Measurements from ENCODE around the gene NID1.

NID1 gene

DNA sequence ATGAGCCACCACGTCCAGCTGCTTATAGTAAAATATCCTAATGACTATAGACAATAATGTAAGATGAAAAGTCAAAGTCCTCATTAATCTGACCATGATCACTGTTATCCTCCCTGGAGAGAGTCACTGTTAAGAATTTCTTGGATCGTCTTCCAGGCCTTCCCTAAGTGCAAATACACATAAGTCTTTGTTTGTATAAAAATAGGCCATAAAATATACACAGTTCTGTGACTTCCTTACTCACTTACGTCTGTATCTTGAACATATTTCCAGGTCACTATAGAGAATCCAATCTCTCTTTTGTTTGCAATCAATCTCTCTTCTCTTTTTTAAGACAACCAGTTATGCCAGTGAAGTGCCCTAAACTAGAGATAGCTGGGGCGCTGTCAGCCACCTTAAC, 109.1 kb downstream of the NID1 start:
- Histone ChIP-seq H3K9ac (no peak overlapping the region), H3K9me3 (ENCODE audit: control insufficient read depth, low read length) (no peaks in the 10 kb centered on the region), H3K27ac (no peak overlapping the region), H3K36me3 (ENCODE audit: control insufficient read depth, insufficient read depth, low read length) (no peaks in the 10 kb centered on the region), H3K4me2 (ENCODE audit: low read length) (no peak overlapping the region), H3K27me3 (ENCODE audit: control insufficient read depth, insufficient read depth, low read length) (no peaks in the 10 kb centered on the region), H3K4me1 (no peaks in the 10 kb centered on the region), H3K4me3 (ENCODE audit: low read depth, low read length) (no peak overlapping the region), H3K79me2 (no peaks in the 10 kb centered on the region), H2AFZ (no peak overlapping the region)
- TF ChIP-seq, protein P1, sequence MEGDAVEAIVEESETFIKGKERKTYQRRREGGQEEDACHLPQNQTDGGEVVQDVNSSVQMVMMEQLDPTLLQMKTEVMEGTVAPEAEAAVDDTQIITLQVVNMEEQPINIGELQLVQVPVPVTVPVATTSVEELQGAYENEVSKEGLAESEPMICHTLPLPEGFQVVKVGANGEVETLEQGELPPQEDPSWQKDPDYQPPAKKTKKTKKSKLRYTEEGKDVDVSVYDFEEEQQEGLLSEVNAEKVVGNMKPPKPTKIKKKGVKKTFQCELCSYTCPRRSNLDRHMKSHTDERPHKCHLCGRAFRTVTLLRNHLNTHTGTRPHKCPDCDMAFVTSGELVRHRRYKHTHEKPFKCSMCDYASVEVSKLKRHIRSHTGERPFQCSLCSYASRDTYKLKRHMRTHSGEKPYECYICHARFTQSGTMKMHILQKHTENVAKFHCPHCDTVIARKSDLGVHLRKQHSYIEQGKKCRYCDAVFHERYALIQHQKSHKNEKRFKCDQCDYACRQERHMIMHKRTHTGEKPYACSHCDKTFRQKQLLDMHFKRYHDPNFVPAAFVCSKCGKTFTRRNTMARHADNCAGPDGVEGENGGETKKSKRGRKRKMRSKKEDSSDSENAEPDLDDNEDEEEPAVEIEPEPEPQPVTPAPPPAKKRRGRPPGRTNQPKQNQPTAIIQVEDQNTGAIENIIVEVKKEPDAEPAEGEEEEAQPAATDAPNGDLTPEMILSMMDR (IDR thresholded peaks at IDR 0.05), result no peak

DNA sequence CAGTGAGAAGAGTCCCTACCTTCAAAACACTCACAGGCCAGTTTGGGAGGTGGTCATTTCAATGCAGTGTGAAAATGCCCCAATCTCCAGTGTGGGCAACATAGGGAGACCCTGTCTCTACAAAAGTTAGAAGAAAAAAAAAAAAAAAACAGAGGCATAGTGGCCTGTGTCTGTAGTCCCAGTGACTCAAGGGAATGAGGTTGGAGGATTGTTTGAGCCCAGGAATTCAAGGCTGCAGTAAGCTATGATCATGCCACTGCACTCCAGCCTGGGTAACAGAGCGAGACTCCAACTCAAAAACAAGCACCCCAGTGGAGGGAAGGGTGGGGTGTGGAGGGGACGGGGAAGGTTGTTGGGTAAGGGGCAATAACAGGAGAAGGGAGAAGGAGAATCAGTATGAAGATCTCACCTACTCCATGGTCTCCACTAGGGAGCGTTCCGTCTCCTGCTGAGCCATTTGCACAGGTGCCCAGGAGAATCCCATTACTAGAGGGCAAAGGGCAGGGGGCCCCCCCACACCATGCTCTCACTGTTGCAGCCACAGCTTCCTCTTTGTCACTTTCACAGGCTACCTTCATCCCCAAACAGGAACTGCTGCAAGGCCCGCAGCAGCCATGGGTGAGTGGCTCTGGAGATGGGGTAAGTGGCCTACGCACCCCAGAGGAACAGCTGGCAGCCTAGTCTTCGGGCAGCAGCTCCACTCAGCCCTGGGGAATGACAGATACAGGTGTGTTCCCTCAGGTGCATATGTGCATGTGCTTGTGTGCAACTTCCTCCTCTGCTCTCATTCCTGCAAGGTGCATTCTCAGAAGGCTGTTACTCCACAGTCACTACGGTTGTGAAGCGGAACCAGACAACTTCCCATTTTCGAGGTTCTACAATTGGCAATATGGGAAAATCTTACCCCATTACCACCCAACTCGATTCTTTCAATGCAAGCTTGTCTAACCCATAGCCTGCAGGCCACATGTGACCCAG, 110.3 kb downstream of the NID1 start:
- Histone ChIP-seq H3K27ac (no peak overlapping the region), H2AFZ (no peak overlapping the region), H3K36me3 (ENCODE audit: control insufficient read depth, insufficient read depth, low read length) (no peaks in the 10 kb centered on the region), H3K79me2 (no peaks in the 10 kb centered on the region), H3K4me2 (ENCODE audit: low read length) (no peak overlapping the region), H3K9me3 (ENCODE audit: control insufficient read depth, low read length) (no peaks in the 10 kb centered on the region), H3K27me3 (ENCODE audit: control insufficient read depth, insufficient read depth, low read length) (no peaks in the 10 kb centered on the region), H3K4me1 (no peaks in the 10 kb centered on the region), H3K4me3 (ENCODE audit: low read depth, low read length) (no peak overlapping the region), H3K9ac (no peak overlapping the region)
- TF ChIP-seq, protein P1 (IDR thresholded peaks at IDR 0.05), result no peak

DNA sequence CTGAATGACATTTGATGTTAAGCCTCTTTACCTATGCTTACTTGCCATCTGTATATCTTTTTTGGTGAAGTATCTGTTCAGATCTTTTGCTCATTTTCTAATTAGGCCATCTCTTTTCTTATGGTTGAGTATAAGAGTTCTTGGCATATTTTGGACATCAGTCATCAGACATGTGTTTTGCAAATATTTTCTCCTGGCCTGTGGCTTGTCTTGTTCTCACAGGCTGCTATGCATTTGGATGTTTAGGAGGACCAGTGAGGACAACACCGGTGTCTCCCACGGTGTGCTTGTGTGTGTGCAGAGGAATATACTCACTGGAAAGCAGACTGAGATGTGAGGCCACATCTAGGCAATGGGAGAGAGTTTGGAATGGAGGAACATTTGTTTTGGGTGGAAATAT, 111.1 kb downstream of the NID1 start:
- Histone ChIP-seq H3K9me3 (ENCODE audit: control insufficient read depth, low read length) (no peaks in the 10 kb centered on the region), H3K4me2 (ENCODE audit: low read length) (no peak overlapping the region), H3K27me3 (ENCODE audit: control insufficient read depth, insufficient read depth, low read length) (no peaks in the 10 kb centered on the region), H3K27ac (no peak overlapping the region), H3K9ac (no peak overlapping the region), H3K36me3 (ENCODE audit: control insufficient read depth, insufficient read depth, low read length) (no peaks in the 10 kb centered on the region), H2AFZ (no peak overlapping the region), H3K4me1 (no peaks in the 10 kb centered on the region), H3K4me3 (ENCODE audit: low read depth, low read length) (no peak overlapping the region), H3K79me2 (no peaks in the 10 kb centered on the region)
- TF ChIP-seq, protein P1 (IDR thresholded peaks at IDR 0.05), result no peak

DNA sequence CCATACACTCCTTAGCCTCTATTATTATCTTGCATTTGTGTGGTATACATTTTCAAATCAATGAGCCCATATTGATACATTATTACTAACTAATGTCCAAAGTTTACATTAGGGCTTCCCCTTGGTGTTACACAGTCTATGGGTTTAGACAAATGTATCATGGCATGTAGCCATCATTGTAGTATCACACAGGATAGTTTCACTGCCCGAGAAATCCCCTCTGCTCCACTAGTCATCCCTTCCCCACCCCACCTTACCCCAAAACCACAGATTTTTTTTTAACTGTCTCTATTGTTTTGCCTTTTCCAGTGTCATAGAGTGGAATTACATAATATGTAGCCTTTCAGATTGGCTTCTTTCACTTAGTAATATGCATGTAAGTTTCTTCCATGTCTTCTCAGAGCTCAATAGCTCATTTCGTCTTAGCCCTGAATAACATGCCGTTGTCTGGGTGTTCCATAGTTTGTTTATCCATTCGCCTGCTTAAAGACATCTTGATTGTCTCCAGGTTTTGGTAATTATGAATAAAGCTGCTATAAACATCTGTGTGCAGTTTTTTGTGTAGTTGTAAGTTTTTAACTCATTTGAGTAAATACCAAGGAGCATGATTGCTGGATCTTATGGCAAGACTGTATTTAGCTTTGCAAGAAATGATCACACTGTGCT, 111.8 kb downstream of the NID1 start:
- H3K79me2 ChIP-seq, result no peaks in the 10 kb centered on the region
- no peaks in the 10 kb centered on the region for H3K9me3 ChIP-seq (ENCODE audit: control insufficient read depth, low read length)
- no peak overlapping the region for H3K9ac ChIP-seq
- TF ChIP-seq, protein P1 (IDR thresholded peaks at IDR 0.05), result no peak
- no peak overlapping the region for H3K4me2 ChIP-seq (ENCODE audit: low read length)
- no peaks in the 10 kb centered on the region for H3K4me1 ChIP-seq
- no peaks in the 10 kb centered on the region for H3K27me3 ChIP-seq (ENCODE audit: control insufficient read depth, insufficient read depth, low read length)
- no peaks in the 10 kb centered on the region for H3K36me3 ChIP-seq (ENCODE audit: control insufficient read depth, insufficient read depth, low read length)
- H2AFZ ChIP-seq, result no peak overlapping the region
- H3K4me3 ChIP-seq (ENCODE audit: low read depth, low read length), result no peak overlapping the region
- H3K27ac ChIP-seq, result no peak overlapping the region

Data from parathyroid adenoma (tissue), 2 donors.